K562 (cell line): Measurements from ENCODE around the gene HUNK.

Experiments
- MXI1 ChIP-seq: IDR thresholded peaks from 2 replicates; pipeline ENCODE4 v1.6.1; 2011; ENCODE audit warnings: low read depth, mild to moderate bottlenecking, improper control_type of control experiment, low read length
- NR2C1 ChIP-seq, 2 experiments: fragments of 450-650 bp; IDR thresholded peaks; 2 replicates each; pipeline ENCODE4 v1.6.1; 2017; ENCODE audit warnings: mild to moderate bottlenecking in 2 of 2, antibody characterized with exemption in 1 of 2, inconsistent platforms in 1 of 2, missing compliant biosample characterization in 1 of 2, missing genetic modification characterization in 1 of 2
- POU5F1 ChIP-seq: fragments of 150-350 bp; IDR thresholded peaks from 2 replicates; pipeline ENCODE4 v1.6.1; 2014; ENCODE audit warnings: borderline replicate concordance, low read length, low read depth, mild to moderate bottlenecking; ENCODE audit not compliant: partially characterized antibody
- SREBF2 ChIP-seq: sonication (generic); formaldehyde crosslinking; IDR thresholded peaks from 2 replicates; pipeline ENCODE4 v1.4.0; 2020; ENCODE audit warnings: mild to moderate bottlenecking, missing genetic modification reagents
- ZFX ChIP-seq: sonication (generic); formaldehyde crosslinking; IDR thresholded peaks from 2 replicates; pipeline ENCODE4 v1.8.0; 2022; ENCODE audit warnings: mild to moderate bottlenecking, missing genetic modification reagents, moderate library complexity
- ZNF586 ChIP-seq: fragments of 450-650 bp; formaldehyde crosslinking; conservative IDR thresholded peaks from 2 replicates; pipeline ENCODE4 v1.4.0; 2020; ENCODE audit warnings: mild to moderate bottlenecking, moderate library complexity

- TF ChIP-seq ZNF586 (CRISPR knock-in tag) (no peak), MXI1 (no peak), POU5F1 (no peak), SREBF2 (CRISPR knock-in tag) (no peak), NR2C1 (IDR thresholded peaks at IDR 0.05) (no peak), NR2C1 (tag; IDR thresholded peaks at IDR 0.05) (no peak), ZFX (CRISPR knock-in tag) (no peak)
Measured at GRCh38 chr21:31844206-31844605, 28.6 kb upstream of the HUNK start.
